NCI-H1048 (cell line): ENCODE measurements around the gene AGXT2.
"Not testable (repeated sequence)": the region's sequence is repeated elsewhere in the genome, so short reads cannot be mapped to it uniquely, and the experiment has no call there.

Source experiments
- DNase-seq: peaks from one replicate; lab custom pipeline; 2025; lab: John Stamatoyannopoulos, UW

The AGXT2 gene

GRCh38 chr5:35015063-35015462 lies 32.7 kb downstream of the AGXT2 start:
- DNase-seq, result no peak

- no peak for DNase-seq
These were observed 35.0 kb downstream of the AGXT2 start for GRCh38 chr5:35012796-35013195.

DNA sequence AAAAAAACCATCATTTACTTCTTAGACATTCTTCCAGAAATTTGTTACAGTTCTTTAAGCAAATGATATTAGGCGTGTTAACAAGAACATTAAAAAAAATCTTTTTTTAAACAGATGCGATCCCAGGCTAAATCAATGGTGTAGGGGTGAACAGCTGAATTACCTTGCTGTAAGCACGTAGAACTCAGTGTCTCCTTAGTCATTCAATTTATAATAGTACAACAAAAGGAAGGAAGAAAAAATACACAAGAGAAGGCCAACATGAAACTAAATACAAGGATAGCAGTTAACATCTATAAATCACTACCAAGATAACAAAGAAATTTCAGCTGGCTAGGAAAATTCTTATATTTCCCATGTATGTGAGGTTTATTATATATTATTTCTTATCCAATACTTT lies 35.4 kb downstream of the AGXT2 start:
- DNase-seq, result no peak

DNA sequence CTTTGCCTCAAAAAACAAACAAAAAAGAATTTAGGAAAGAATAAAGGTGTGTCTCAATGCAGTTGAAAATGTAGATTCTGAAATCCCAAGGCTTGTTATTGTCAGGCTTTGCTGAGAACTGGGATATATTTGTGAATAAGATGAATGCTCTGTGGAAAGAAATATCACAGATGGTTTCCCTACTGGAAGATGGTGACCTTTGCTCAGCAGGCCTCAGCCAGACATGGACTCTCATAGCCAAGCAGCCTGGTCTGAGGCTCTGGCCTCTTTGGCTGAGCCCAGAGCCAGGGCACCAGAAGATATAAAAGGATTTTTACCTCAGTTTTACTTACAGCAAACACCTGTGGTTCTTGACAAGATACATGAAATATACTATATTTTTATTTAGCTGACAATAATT lies 37.1 kb downstream of the AGXT2 start:
- no peak for DNase-seq

DNA sequence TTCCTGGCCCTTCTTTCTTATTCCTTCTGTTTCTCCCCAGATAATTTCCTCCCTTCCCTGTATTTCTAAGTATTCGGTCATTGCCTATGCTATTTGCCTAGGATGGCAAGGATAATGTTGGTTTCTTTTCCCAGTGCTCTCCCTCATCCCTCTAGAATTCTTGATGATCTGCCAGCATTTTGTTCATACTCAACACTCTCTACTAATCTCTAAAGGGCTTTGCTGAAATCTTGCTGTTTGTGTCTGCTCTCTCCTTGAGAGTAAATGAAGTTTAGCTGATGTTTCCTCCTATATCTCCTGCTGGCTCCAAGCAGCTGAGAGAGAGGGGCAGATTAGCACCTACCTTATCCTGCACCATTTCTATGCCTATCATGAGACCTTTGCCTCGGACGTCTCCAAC lies 38.1 kb downstream of the AGXT2 start:
- DNase-seq, result no peak

GRCh38 chr5:35009019-35009418 lies 38.7 kb downstream of the AGXT2 start:
- no peak for DNase-seq

- DNase-seq, result no peak
These were observed 43.0 kb downstream of the AGXT2 start for GRCh38 chr5:35004771-35005170.

DNA sequence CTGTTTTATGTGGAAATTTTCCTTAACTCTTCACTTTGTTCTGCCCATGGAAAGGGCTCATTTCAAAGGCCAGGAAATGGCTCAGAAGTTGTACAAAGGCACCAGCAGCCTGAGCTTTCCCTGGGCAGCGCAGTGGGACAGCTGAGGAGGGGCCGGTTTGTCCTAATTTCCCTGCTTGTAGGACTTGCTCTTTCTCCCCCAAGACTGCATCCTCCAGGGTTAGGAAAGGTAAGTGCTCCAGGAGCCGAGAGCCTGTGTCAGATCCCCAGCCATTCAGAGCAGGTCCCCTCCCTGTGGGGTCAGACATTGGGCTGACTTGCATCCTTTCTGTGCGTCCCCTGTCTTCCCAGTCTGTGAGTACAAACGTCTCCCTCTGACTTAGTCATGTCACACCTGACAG lies 43.5 kb downstream of the AGXT2 start:
- no peak for DNase-seq

DNA sequence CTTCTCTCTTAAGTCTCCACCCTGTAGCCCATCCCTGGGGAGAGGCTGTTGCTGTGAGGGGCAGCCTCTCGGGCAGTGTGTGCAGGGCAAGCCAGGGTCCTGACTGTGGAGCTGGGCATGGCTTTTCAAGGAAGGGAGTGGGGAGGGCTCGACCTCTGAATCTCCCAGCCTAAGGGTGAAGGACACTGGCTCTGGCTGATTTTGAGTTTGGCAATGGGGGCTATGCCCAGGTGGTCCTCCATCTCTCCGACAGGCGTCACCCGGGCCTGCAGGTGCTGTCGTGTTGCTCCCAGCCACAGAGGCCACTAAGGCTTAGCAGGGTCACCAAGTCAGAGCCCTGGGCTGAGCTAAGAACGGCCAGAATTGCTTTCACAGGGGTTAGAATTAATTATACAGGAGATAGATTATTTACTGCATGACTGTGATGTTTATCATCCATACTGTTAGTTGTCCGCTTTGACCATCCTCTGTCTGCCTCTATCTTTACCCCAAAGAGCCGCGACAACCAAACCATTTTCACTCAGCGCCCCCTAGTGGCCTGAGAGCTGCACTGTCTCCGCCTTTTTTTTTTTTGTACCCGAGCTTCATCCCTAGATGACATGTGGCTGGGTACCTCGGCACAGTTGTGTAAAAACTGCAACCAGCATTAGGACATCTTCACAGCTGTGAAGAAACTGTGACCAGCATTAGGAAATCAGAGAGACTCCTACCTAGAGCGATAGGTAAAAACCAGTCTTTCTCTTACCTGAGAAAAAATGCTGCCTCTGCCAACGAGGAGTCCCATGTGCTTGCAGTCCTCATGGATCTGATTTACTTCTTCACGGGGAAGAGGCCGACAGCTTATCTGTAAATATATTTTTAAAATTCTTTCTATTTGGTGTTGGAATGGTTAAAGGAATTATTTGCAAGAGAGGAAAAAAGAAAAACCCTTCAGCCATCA lies 44.5 kb downstream of the AGXT2 start:
- DNase-seq, result no peak

DNA sequence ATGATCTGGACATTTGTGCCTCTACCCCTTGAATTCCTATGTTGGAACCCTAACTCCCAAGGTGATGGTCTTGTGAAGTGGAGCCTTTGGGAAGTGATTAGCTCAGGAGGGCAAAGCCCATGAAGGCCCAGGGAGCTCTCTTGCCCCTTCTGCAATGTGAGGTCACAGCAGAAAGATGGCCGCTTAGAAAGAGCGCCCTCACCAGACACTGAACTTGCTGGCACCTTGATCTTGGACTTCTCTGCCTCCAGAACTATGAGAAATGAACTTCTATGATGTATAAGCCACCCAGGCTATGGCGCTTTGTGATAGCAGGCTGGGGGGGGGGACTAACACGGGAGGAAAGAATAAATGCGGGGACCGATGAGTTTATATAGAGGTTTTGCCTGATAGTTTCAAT lies 45.3 kb downstream of the AGXT2 start:
- no peak for DNase-seq

DNA sequence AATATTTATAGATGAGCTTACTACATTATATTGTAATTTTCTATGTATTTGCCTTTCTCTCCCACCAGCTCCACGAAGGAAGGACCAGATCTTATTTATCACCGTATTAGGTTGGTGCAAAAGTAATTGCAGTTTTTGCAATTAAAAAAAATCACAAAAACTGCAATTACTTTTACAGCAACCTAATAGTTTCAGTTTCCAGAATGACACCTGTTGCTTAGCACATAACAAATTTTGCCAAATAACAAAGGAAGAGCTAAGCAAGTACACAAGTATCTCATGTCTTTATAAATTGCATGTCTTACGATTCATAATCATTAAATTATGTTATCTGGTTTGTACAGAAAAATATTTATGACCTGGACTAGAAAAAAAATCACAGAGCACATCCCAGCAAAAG lies 45.9 kb downstream of the AGXT2 start:
- DNase-seq, result no peak

DNA sequence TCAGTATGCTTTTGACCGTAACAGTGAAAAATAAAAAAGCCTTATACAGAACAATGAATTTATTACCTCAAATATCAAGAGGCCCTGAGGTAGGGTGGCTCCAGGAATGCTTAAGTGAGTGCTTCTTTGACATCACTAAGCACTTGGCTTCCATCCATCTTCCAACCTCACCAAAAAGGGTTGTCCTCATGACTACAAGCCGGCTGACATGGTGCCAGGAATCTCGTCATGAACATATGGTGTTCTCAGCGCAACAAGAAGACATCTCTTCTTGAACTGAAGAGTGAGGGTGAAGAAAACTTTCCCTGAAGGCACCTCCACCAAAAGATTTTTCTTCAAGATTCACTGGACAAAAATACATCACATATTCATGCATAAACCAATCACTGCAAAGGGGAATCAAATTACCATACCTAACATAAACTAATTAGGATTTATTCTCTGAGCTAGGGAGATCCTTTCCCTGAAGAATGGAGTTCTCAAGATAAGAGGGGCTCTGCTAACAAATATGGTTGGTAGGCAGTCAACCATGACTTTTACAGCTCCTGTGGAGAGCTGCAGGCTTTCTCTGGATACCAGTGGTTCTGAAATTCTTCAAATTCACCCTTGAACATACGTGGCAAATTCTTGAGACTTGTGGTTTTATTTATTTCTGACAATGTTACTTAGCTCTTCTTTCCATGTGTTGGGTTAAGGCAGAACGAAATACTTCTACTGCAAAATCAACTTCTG lies 49.5 kb downstream of the AGXT2 start:
- DNase-seq, result no peak

GRCh38 chr5:34996261-34996660 lies 51.5 kb downstream of the AGXT2 start:
- no peak for DNase-seq

- DNase-seq, result no peak
These were observed 53.8 kb downstream of the AGXT2 start for GRCh38 chr5:34993951-34994350.

DNA sequence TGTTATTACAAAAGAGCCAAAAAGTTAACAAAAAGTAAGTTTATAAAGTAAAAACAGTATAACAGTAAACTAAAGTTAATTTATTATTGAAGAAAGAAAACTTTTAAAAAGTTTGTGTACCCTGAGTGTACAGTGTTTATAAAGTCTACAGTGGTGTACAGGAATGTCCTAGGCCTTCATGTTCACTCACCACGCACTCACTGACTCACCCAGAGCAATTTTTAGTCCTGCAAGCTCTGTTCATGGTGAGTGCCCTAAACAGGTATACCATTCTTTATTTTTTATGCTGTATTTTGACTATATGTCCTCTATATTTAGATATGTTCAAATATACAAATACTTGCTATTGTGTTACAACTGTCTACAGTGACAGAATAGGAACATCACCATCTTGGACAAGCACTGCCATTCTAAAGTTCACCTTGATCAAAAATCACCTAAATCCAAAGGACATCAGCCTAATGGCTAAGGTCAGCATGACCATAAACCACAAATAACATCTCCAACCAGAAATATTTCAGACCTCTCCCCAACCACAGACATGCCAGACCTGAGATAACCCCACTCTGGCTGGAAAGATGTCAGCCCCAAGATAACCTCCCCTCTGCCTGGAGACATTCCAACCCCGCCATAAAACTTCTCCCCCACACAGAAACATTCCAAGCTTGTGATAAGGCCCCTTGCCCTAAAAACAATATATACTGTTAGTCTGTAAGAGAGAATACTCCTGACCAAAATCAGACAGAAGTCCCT lies 56.1 kb downstream of the AGXT2 start:
- no peak for DNase-seq

DNA sequence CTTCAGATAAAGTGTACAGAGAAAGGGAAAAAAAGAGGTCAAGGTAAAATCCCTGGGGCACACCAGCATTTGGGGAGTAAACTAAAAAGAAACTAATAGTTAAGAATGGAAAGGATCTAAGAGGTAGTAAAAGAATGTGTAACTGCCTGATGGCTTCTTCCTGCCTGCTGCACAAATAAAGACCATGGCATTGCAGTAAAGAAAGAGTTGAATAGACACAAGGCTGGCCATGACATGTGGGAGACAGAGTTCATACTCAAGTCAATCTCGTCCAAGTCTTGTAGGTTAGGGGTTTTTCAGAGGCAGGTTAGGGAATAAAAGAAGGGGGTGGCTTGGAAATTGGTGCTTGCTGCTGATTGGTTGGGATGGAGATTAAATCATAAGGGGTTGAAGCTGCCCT lies 60.8 kb downstream of the AGXT2 start:
- DNase-seq, result no peak

- no peak for DNase-seq
These were observed 64.9 kb downstream of the AGXT2 start for GRCh38 chr5:34982823-34983222.

GRCh38 chr5:34978681-34979080 lies 69.1 kb downstream of the AGXT2 start:
- no peak for DNase-seq

DNA sequence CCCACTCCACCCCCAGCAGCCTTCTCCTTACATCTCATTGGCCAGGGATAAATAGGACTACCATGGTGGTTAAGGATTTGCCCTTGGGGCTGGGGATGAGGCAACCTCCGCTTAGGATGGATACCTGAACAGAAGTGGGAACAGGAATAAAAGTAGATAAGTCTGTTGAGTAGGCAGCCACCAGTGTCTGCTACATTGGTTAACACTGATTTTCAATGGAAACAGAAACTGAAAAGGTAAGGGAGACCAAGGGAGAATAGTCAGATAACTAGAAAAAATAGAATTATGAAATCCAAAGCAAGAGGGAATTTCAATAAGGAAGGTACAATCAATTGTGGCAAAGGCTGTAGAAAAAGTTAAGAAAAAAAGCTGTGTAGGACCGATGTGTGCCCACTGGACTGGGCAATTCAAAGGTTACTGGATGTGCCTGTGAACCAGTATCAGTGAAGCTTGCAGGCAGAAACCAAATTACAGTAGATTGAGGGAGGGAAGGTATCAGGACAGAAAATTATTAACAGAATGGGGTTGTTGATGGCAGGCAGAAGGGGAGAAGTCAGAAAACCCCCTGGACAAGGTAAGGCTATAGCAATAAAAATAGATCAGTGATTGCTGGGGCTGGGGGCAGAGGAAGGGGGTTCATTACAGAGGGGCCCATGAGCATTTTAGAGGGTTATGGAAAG lies 69.7 kb downstream of the AGXT2 start:
- DNase-seq, result no peak

DNA sequence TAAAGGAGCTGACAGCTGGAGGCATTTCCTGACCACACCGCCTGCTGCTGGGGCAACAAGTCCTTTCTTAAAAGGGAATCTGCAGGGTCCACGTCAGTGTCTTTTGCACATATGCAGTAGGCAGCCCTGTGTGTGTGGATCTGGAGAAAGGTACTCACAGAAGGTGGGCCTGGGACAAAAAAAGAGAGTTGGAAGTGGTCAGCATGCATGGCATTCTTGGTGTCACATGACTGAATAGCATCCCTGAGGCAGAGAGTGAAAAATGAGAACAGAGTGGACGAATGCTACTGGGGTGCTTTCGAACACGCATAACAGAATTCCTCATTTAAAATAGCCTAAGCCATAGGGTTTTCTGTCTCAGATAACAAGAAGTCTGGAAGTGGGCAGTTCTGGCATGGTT lies 71.4 kb downstream of the AGXT2 start:
- DNase-seq, result no peak

GRCh38 chr5:34971655-34972054 lies 76.1 kb downstream of the AGXT2 start:
- not testable (repeated sequence) for DNase-seq

DNA sequence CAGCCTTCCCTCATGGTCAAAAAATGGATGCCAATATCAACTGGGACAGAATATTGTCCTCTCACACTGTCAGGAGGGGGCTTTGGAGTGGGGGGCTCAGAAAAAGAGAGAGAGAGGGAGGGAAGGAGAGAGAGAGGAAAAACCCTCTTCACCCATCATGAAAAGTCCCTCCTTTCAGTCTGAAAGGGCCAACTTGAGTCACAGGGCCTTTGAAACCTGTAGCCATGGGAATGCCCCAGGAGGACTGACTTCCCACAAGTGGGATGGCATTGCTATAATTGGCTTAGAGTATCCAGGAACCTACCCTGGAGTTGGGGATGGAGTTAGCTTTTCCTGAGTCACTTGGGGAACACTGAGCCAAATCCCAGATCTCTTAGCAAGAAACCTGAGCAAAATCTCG lies 77.2 kb downstream of the AGXT2 start:
- no peak for DNase-seq
